ENCODE results near the gene PMPCA.

PMPCA gene

GRCh38 chr9:136381966-136382513, 28.4 kb upstream of the PMPCA start:
- Histone ChIP-seq H3K9me3 (ENCODE audit: control insufficient read depth in 2 of 2, low read length in 2 of 2) (no peaks in the 10 kb centered on the region), H3K9ac (ENCODE audit: low read depth in 1 of 2, low read length in 2 of 2) (no peak overlapping the region), H3K27ac (ENCODE audit: low read depth in 2 of 2, low read length in 2 of 2) (no peak overlapping the region), H3K4me1 (ENCODE audit: control insufficient read depth in 2 of 2, insufficient read depth in 2 of 2, low read length in 2 of 2) (no peaks in the 10 kb centered on the region), H3K27me3 (ENCODE audit: control insufficient read depth in 2 of 2, insufficient read depth in 2 of 2, low read length in 2 of 2) (no peaks in the 10 kb centered on the region), H3K4me3 (ENCODE audit: low read length in 2 of 2) (no peak overlapping the region), H3K36me3 (ENCODE audit: control insufficient read depth in 2 of 2, insufficient read depth in 2 of 2, low read length in 2 of 2) (peaks cover 21 to 27% of the 10 kb centered on the region in 2 donors)

GRCh38 chr9:136383436-136383835, 27.0 kb upstream of the PMPCA start:
- Histone ChIP-seq H3K36me3 (ENCODE audit: control insufficient read depth in 2 of 2, insufficient read depth in 2 of 2, low read length in 2 of 2) (peaks cover 32 to 35% of the 10 kb centered on the region in 2 donors), H3K4me1 (ENCODE audit: control insufficient read depth in 2 of 2, insufficient read depth in 2 of 2, low read length in 2 of 2) (no peaks in the 10 kb centered on the region), H3K27me3 (ENCODE audit: control insufficient read depth in 2 of 2, insufficient read depth in 2 of 2, low read length in 2 of 2) (no peaks in the 10 kb centered on the region)

DNA sequence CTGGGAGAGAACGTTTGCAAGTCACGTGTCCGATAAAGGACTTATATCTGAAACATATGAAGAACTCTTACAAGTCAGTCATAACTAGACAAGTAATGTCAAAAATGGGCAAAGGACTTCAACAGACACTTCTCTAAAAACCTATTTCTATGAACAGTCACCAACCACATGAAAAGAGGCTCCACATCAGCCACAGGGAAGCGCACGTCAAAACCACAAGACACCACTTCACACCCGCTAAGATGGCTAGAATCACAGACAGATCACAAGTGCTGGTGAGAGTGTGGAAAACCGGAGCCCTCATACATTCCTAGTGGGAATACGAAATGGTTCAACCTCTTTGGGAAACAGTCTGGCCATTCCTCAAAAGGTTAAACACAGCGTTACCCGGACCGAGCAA, 25.4 kb upstream of the PMPCA start:
- Histone ChIP-seq H3K4me1 (ENCODE audit: control insufficient read depth in 2 of 2, insufficient read depth in 2 of 2, low read length in 2 of 2) (no peaks in the 10 kb centered on the region), H3K9ac (ENCODE audit: low read depth in 1 of 2, low read length in 2 of 2) (no peak overlapping the region), H3K36me3 (ENCODE audit: control insufficient read depth in 2 of 2, insufficient read depth in 2 of 2, low read length in 2 of 2) (peaks cover 40 to 43% of the 10 kb centered on the region in 2 donors), H3K9me3 (ENCODE audit: control insufficient read depth in 2 of 2, low read length in 2 of 2) (no peaks in the 10 kb centered on the region), H3K27me3 (ENCODE audit: control insufficient read depth in 2 of 2, insufficient read depth in 2 of 2, low read length in 2 of 2) (no peaks in the 10 kb centered on the region), H3K27ac (ENCODE audit: low read depth in 2 of 2, low read length in 2 of 2) (no peak overlapping the region), H3K4me3 (ENCODE audit: low read length in 2 of 2) (no peak overlapping the region)

More at GRCh38 chr9:136383436-136383835, 27.0 kb upstream of the PMPCA start:
- Histone ChIP-seq H3K9ac (ENCODE audit: low read depth in 1 of 2, low read length in 2 of 2) (no peak overlapping the region), H3K9me3 (ENCODE audit: control insufficient read depth in 2 of 2, low read length in 2 of 2) (no peaks in the 10 kb centered on the region), H3K27ac (ENCODE audit: low read depth in 2 of 2, low read length in 2 of 2) (no peak overlapping the region), H3K4me3 (ENCODE audit: low read length in 2 of 2) (no peak overlapping the region)

DNA sequence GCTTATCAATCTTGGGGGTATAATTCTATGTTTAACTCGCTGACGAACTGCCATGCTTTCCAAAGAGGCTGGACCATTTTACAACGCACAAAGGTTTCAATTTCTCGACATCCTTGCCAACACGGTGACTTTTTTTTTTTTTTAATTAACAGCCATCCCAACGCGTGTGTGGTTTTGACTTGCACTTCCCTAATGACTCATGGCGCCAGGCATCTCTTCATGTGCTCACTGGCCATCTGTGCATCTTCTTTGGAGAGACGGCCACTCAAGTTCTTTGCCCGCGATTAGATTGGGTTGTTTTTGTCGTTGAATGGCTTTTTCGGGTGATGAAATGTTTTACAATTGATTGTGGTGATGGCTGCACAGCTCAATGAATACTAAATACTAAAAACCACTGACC, 24.4 kb upstream of the PMPCA start:
- no peak overlapping the region for H3K4me3 ChIP-seq (ENCODE audit: low read length in 2 of 2)
- no peaks in the 10 kb centered on the region for H3K4me1 ChIP-seq (ENCODE audit: control insufficient read depth in 2 of 2, insufficient read depth in 2 of 2, low read length in 2 of 2)
- peaks cover 39% of the 10 kb centered on the region in 2 donors for H3K36me3 ChIP-seq (ENCODE audit: control insufficient read depth in 2 of 2, insufficient read depth in 2 of 2, low read length in 2 of 2)
- H3K27me3 ChIP-seq (ENCODE audit: control insufficient read depth in 2 of 2, insufficient read depth in 2 of 2, low read length in 2 of 2), result no peaks in the 10 kb centered on the region
- no peak overlapping the region for H3K27ac ChIP-seq (ENCODE audit: low read depth in 2 of 2, low read length in 2 of 2)
- no peak overlapping the region for H3K9ac ChIP-seq (ENCODE audit: low read depth in 1 of 2, low read length in 2 of 2)
- no peaks in the 10 kb centered on the region for H3K9me3 ChIP-seq (ENCODE audit: control insufficient read depth in 2 of 2, low read length in 2 of 2)

- Histone ChIP-seq H3K36me3 (ENCODE audit: control insufficient read depth in 2 of 2, insufficient read depth in 2 of 2, low read length in 2 of 2) (peaks cover 39 to 44% of the 10 kb centered on the region in 2 donors), H3K9ac (ENCODE audit: low read depth in 1 of 2, low read length in 2 of 2) (no peak overlapping the region), H3K27ac (ENCODE audit: low read depth in 2 of 2, low read length in 2 of 2) (no peak overlapping the region), H3K27me3 (ENCODE audit: control insufficient read depth in 2 of 2, insufficient read depth in 2 of 2, low read length in 2 of 2) (no peaks in the 10 kb centered on the region), H3K9me3 (ENCODE audit: control insufficient read depth in 2 of 2, low read length in 2 of 2) (no peaks in the 10 kb centered on the region), H3K4me1 (ENCODE audit: control insufficient read depth in 2 of 2, insufficient read depth in 2 of 2, low read length in 2 of 2) (no peaks in the 10 kb centered on the region), H3K4me3 (ENCODE audit: low read length in 2 of 2) (no peak overlapping the region)
These were observed 23.2 kb upstream of the PMPCA start for GRCh38 chr9:136387217-136387616.

DNA sequence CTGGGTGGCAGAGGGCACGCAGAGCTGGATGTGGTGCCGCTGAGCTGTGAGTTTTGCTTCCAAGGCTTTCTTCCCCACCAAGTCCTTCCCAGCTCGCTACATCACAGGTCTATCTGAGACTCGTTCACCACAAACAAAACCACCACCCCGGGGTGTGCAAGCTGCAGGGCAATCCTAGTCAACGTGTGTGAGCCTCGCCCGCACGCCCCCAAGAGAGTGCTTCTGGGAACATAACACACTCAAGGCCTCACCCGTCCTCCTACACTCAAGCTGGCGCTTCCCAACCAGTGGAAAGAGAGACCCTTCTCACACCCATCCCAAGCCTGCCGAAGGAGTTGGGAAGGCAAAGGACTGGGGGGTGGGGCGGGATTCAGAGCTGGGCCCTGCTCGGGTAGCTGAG, 21.1 kb upstream of the PMPCA start:
- Histone ChIP-seq H3K4me3 (ENCODE audit: low read length in 2 of 2) (no peak overlapping the region), H3K4me1 (ENCODE audit: control insufficient read depth in 2 of 2, insufficient read depth in 2 of 2, low read length in 2 of 2) (no peaks in the 10 kb centered on the region), H3K9me3 (ENCODE audit: control insufficient read depth in 2 of 2, low read length in 2 of 2) (no peaks in the 10 kb centered on the region), H3K9ac (ENCODE audit: low read depth in 1 of 2, low read length in 2 of 2) (no peak overlapping the region), H3K27ac (ENCODE audit: low read depth in 2 of 2, low read length in 2 of 2) (no peak overlapping the region), H3K36me3 (ENCODE audit: control insufficient read depth in 2 of 2, insufficient read depth in 2 of 2, low read length in 2 of 2) (peaks cover 50% of the 10 kb centered on the region in 2 donors), H3K27me3 (ENCODE audit: control insufficient read depth in 2 of 2, insufficient read depth in 2 of 2, low read length in 2 of 2) (no peaks in the 10 kb centered on the region)

- Histone ChIP-seq H3K27me3 (ENCODE audit: control insufficient read depth in 2 of 2, insufficient read depth in 2 of 2, low read length in 2 of 2) (no peaks in the 10 kb centered on the region), H3K9me3 (ENCODE audit: control insufficient read depth in 2 of 2, low read length in 2 of 2) (no peaks in the 10 kb centered on the region), H3K9ac (ENCODE audit: low read depth in 1 of 2, low read length in 2 of 2) (no peak overlapping the region), H3K36me3 (ENCODE audit: control insufficient read depth in 2 of 2, insufficient read depth in 2 of 2, low read length in 2 of 2) (peaks cover 50 to 68% of the 10 kb centered on the region in 2 donors), H3K4me1 (ENCODE audit: control insufficient read depth in 2 of 2, insufficient read depth in 2 of 2, low read length in 2 of 2) (peaks cover 6 to 7% of the 10 kb centered on the region in 2 donors), H3K27ac (ENCODE audit: low read depth in 2 of 2, low read length in 2 of 2) (no peak overlapping the region), H3K4me3 (ENCODE audit: low read length in 2 of 2) (no peak overlapping the region)
These were observed 18.5 kb upstream of the PMPCA start for GRCh38 chr9:136391737-136392537.

GRCh38 chr9:136392538-136393449, 17.7 kb upstream of the PMPCA start:
- H3K9me3 ChIP-seq (ENCODE audit: control insufficient read depth in 2 of 2, low read length in 2 of 2), result no peaks in the 10 kb centered on the region
- peaks cover 45 to 63% of the 10 kb centered on the region in 2 donors for H3K36me3 ChIP-seq (ENCODE audit: control insufficient read depth in 2 of 2, insufficient read depth in 2 of 2, low read length in 2 of 2)
- no peak overlapping the region for H3K27ac ChIP-seq (ENCODE audit: low read depth in 2 of 2, low read length in 2 of 2)
- H3K4me3 ChIP-seq (ENCODE audit: low read length in 2 of 2), result no peak overlapping the region
- peaks cover 6 to 7% of the 10 kb centered on the region in 2 donors for H3K4me1 ChIP-seq (ENCODE audit: control insufficient read depth in 2 of 2, insufficient read depth in 2 of 2, low read length in 2 of 2)
- H3K27me3 ChIP-seq (ENCODE audit: control insufficient read depth in 2 of 2, insufficient read depth in 2 of 2, low read length in 2 of 2), result no peaks in the 10 kb centered on the region
- H3K9ac ChIP-seq (ENCODE audit: low read depth in 1 of 2, low read length in 2 of 2), result no peak overlapping the region

DNA sequence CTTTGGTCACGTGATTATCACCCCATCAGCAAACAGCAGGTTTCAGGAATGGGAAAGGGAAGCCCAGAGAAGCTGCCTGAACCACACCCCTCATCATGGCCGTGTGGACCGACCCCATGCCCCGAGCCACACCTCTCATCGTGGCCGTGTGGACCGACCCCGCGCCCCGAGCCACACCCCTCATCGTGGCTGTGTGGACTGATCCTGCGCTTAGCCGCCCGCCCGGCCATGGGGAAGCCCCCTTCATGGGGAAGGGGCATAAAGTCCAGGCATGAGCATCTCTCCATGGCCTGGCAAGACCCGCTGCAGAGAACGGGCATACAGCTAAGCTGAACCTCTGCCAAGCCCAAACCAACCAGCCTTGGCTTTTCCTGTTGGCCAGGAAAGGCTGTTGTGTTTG, 16.9 kb upstream of the PMPCA start:
- Histone ChIP-seq H3K36me3 (ENCODE audit: control insufficient read depth in 2 of 2, insufficient read depth in 2 of 2, low read length in 2 of 2) (peaks cover 41 to 57% of the 10 kb centered on the region in 2 donors), H3K9me3 (ENCODE audit: control insufficient read depth in 2 of 2, low read length in 2 of 2) (no peaks in the 10 kb centered on the region), H3K4me3 (ENCODE audit: low read length in 2 of 2) (no peak overlapping the region), H3K27ac (ENCODE audit: low read depth in 2 of 2, low read length in 2 of 2) (no peak overlapping the region), H3K4me1 (ENCODE audit: control insufficient read depth in 2 of 2, insufficient read depth in 2 of 2, low read length in 2 of 2) (peaks cover 6 to 7% of the 10 kb centered on the region in 2 donors), H3K9ac (ENCODE audit: low read depth in 1 of 2, low read length in 2 of 2) (no peak overlapping the region), H3K27me3 (ENCODE audit: control insufficient read depth in 2 of 2, insufficient read depth in 2 of 2, low read length in 2 of 2) (no peaks in the 10 kb centered on the region)
